GM18951 (cell line): Measurements from ENCODE around the gene FHOD3.

Source experiments
- POLR2A ChIP-seq: IDR thresholded peaks from 4 replicates; pipeline ENCODE4 v1.6.1; 2011; ENCODE audit warnings: mild to moderate bottlenecking; ENCODE audit not compliant: insufficient read length, insufficient read depth; ENCODE audit errors: extremely low read depth
- in situ Hi-C: fragments of 300-500 bp; cut with MboI; formaldehyde crosslinking; loops from one replicate; pipeline ENCODE4 v1.12.0; 2022; ENCODE audit warnings: low sequenced_read_pairs, mixed read lengths, inconsistent platforms; ENCODE audit not compliant: unreplicated experiment

FHOD3 gene

DNA sequence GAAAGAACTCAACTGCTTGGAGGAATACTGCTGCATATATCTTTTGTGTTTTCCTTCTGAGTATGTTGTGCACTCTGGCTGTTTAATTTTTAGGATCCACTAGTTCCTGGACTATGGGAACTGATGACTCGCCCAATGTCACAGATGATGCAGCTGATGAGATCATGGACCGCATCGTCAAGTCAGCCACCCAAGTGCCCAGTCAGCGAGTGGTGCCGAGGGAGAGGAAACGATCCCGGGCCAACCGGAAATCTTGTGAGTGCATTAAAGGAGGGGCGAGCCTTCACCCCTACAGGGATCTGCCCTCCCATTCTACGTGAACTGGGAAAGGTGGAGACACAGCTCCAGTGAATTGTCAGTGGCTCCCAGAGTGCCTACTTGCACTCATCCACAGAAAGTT lies 471.7 kb downstream of the FHOD3 start:
- in situ Hi-C loops = no loop called here
- no peak for TF ChIP-seq POLR2A

DNA sequence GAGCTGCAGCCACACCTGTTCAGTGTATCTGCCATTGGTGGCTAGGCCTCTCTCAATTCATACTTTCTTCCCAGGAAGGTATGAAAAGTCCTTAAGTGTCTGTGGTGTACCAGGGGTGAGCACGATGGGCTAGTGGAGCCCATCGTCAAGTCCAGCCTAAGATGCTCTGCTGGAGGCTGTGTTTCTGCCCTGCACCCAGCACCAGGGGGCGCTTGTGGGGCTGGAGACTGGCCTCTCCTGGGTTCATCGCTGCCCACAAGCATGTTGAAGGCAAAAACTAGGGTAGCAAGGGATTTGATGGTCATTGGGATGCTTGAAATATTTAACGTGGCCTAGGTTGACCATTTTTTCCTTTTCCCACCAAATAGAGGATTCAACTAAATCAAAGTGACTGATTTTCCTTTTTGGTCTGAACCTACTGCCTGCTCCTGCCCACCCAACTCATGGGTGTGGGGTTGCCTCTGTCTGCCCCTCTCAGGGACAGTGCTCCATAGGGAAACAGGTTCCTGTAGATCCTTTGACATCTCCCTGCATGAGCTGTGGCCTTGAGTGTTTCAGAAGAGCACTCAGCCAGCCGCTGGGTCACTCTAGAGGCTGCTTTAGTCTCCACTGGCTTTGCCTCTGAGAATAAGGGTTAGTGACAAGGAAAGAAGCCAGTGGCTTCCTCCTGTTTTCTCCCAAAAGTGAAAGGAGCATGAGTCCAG lies 472.2 kb downstream of the FHOD3 start:
- TF ChIP-seq POLR2A = no peak
- in situ Hi-C loops = no loop called here

DNA sequence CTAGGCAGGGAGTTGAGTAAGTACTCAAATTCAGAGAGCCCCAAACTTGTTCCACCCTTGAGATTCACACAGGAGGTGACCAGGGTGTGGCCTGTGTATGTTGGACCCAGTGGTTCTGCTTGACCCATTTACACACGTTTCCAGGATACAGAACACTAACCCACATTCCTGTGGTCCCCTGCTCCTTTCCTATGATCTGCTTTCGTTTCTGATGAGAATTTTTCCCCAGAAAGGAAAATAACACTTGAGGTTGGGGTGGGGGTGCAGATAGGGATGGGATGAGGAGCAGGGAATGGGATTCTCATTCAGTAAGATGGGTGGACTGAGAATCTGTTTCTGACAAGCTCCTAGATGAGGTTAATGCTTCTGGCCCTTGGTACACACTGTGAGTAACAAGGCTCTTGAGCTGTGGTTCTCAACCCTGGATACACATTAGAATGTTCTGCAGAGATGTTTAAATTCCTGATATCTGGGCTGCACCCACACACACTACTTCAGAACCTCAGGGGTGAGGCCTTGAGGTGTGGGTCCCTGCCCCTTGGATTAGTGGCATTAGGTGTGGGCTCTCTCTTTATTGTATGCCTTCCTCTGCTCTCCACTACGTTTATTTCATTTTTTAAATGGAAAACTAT lies 472.9 kb downstream of the FHOD3 start:
- no peak for TF ChIP-seq POLR2A
- in situ Hi-C loops = no loop called here

DNA sequence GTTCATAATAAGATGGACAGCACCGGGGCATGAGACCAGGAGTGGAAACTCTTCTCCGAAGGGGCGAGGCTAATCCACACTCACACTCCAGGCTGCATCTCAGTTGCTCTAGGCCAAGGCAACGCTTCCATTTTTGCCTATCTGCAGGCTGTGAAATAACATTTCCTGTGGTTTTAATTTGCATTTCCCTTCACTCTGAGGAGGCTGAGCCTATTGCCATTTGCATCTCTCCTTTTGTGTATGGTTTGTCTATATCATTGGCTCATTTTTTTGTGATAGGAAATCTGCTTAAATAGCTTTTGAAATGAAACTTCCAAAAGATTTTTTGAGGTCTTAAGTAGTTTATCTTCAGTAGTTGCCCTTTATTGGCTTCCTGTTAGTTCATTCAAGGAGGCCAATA lies 473.7 kb downstream of the FHOD3 start:
- in situ Hi-C loops = no loop called here
- TF ChIP-seq POLR2A = no peak

DNA sequence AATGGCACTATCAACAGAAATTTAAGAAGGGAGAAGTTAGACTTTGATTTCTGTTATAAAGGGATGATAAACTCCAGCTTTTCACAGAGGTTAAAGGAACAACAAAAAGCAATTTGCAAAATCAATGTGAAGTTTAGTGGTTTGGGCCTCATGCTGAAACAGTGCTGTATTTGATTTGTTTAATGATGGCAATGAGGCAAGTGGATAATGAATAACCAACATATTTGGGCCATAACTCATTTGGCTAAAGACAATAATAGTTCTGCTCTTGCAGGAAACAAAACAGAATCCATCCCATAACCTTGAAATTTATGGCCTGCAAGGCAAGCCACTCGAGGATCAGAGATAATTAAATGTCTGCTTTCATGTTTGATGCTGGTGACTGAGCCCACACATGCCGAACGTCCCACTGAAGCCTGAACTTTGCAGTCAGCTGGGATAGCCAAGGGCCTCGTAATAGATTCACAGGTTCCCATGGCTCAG lies 474.8 kb downstream of the FHOD3 start:
- in situ Hi-C loops = no loop called here

DNA sequence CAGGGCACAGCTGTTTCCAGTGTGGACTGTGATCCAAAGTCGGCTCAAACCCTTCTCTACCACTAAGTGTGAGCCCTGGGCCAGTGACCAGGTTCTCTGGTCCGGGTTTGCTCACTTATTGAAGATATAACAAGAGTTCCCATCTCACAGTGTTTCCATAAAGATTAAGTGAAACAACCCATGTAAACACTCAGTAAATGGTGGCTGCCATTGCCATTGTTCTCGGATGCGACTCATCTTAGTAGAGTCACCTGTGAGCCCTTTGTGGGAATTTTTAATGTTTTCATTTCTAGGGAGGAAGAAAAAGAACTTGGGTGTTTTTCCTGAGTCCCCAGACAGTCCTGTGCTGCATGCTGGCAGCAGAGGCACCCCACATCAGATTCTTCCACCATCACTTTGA lies 477.9 kb downstream of the FHOD3 start:
- in situ Hi-C loops = no loop called here
- TF ChIP-seq POLR2A = no peak

More for the DNA sequence above, 474.8 kb downstream of the FHOD3 start:
- TF ChIP-seq POLR2A = no peak

DNA sequence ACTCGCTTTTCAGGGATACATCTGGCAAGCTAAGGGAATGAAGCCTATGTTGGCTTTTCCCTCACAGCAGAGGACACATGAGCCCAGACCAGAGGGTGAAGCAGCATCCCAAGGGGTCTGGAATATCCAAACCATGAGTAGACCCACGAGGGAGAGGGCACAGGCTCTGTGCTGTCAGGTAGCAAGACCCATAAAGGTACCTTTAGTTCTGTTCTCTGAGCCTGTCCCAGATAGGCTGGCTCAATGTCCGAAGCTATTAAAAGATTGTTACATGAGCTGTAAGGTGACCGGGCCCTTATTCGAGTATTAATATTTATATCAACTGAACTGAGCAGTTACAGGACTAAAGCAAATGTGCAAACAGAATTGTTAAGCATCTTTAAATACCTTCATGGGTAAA lies 479.1 kb downstream of the FHOD3 start:
- TF ChIP-seq POLR2A = no peak
- in situ Hi-C loops = no loop called here

DNA sequence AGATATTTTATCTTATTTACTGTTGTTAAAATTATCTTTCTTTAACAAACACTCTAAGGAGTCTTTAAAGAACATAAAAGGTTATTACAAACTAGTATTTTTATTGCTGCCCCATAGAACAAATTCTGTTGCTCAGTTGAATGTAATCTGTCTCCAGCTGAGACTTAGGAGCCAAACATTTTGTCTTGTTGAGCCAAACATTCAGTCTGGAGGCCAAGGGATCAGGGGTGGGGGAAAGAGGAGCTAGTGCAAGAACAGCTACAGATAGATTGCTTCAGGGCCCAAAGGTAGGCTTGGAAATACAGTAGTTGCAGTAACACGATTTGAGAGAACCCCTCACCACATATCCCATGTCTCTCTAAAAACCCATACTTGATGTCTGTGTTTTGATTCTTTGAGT lies 480.1 kb downstream of the FHOD3 start:
- in situ Hi-C loops = no loop called here
- no peak for TF ChIP-seq POLR2A

DNA sequence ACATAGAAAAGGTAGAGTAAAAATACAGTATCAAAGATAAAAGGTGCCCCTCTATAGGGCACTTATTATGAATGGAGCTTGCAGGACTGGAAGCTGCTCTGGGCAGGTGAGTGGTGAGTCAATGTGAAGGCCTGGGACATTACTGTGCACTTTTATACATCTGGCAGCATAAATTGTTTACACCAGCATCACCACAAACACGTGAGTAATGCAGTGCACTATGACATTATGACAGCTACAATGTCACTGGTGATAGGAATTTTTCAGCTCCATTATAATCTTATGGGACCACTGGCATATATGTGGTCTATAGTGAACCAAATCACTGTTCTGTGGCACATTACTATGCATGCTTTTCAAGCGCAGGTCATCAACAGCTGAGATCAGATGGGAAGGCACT lies 483.2 kb downstream of the FHOD3 start:
- in situ Hi-C loops = no loop called here
- no peak for TF ChIP-seq POLR2A

DNA sequence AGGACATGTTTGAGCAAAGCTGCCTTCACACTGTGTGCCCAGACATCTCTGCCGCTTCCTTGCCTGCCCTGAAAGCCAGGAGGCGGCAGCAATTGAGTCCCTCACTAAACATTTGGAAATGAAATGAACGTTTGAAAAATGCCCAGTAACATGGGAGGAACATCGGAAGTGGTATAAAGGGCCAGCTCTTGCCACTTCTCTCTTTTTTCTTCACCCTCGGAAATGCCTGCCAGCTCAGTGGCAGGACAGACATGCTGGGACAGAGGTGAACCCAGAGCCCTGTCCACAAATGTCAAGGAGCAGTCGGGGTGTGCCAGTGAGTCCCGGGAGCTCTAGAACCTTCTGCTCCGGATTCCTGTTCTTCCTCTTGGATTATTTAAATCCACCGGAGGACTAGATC lies 485.2 kb downstream of the FHOD3 start:
- in situ Hi-C loops = no loop called here

DNA sequence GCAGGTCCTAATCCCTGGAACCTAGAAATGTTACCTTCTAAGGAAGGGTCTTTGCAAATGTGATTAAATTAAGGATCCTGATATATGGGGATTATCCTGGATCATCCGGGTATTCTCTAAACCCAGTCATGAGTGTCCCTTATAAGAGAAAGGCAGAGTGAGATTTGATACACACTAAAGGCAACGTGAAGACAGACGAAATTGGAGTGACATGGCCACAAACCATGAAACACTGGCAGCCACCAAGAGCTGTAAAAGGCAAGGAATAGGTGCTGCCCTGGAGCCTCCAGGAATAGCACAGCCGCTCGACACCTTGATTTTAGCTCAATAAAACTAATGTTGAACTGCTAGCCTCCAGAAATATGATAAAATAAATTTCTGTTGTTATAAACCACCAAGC lies 486.3 kb downstream of the FHOD3 start:
- in situ Hi-C loops = no loop called here

More for the DNA sequence above, 485.2 kb downstream of the FHOD3 start:
- no peak for TF ChIP-seq POLR2A

DNA sequence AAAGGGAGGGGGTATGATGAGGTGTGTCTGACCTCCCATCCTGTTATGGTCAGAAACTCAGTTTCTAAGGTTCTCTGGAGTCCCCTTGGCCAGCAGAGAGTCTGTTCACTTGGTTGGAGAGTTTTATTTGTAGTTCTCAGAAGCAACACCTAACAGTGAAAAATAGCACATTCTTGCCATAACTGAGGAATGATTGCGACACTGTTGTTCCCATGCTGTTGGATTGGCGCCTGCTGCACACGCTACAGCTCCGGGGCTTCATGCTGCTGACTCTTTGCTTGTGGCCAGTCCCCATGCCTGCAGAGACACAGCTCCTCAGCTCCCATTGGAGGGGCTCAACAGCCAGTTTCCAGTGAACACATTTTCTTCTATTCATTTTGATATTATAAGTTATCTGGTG lies 489.2 kb downstream of the FHOD3 start:
- in situ Hi-C loops = no loop called here
- no peak for TF ChIP-seq POLR2A

More for the DNA sequence above, 486.3 kb downstream of the FHOD3 start:
- TF ChIP-seq POLR2A = no peak

DNA sequence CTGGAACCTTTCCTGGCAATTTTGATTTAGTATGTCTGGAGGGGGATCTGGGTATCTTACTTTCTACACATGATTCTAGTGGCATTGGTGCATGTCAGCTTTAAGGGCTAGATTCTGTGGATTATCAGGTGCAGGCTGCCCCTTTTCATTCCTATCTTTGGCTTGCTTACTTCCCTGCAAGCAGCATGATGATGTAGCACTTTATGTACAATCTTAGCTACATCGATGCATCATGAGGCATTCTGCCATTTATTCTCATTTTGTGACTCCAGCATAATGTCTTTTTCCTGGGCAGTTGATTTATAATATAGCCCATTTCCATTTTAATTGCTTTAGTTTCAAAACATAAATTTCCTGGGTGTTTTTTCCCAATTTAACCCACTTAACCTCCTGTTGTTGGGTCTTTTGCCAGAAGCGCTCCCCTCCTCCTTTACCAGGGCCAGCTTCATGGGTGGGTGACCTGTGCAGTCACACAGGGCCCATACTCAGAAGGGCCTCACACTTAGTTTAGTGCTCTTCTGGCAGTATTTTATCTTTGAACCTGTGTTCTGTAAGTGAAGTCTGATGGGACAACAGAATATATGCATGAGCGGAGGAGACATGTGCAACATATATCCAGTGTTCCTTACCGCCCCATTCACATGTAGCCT lies 495.2 kb downstream of the FHOD3 start:
- no peak for TF ChIP-seq POLR2A
- in situ Hi-C loops = no loop called here
